ENCODE data around the gene KMT2E. TPM values are rescaled to one million over a fixed set of nuclear protein-coding genes. Genes with fewer than 3 reads are reported as not detected.

The KMT2E gene
- total RNA-seq, 4 donors from 2014 or later, result 96.9 to 156 (median 110) TPM

GRCh38 chr7:104980440-104980839, 33.6 kb upstream of the KMT2E start:
- no peak for TF ChIP-seq CTCF (IDR thresholded peaks at IDR 0.05; ENCODE audit: low read depth)

GRCh38 chr7:104980841-104981671, 32.9 kb upstream of the KMT2E start:
- no peak for TF ChIP-seq CTCF (IDR thresholded peaks at IDR 0.05; ENCODE audit: low read depth)

GRCh38 chr7:104981672-104982037, 32.4 kb upstream of the KMT2E start:
- TF ChIP-seq CTCF (IDR thresholded peaks at IDR 0.05; ENCODE audit: low read depth), result no peak

- no peak for TF ChIP-seq CTCF (IDR thresholded peaks at IDR 0.05; ENCODE audit: low read depth)
Measured at GRCh38 chr7:104982308-104983075, 31.5 kb upstream of the KMT2E start.

GRCh38 chr7:104983076-104983577, 30.9 kb upstream of the KMT2E start:
- no peak for TF ChIP-seq CTCF (IDR thresholded peaks at IDR 0.05; ENCODE audit: low read depth)

- TF ChIP-seq CTCF (IDR thresholded peaks at IDR 0.05; ENCODE audit: low read depth), result no peak
Measured at GRCh38 chr7:104983578-104984539, 30.1 kb upstream of the KMT2E start.
